GM18519 (cell line): Measurements from ENCODE around the gene WHRN.

Experiments
- ATAC-seq: cut with Tn5 transposase; IDR thresholded peaks from one replicate; pipeline ENCODE4 v1.9.1; 2021; ENCODE audit warnings: mild to moderate bottlenecking, moderate library complexity; ENCODE audit not compliant: unreplicated experiment, low FRiP score

The WHRN gene

DNA sequence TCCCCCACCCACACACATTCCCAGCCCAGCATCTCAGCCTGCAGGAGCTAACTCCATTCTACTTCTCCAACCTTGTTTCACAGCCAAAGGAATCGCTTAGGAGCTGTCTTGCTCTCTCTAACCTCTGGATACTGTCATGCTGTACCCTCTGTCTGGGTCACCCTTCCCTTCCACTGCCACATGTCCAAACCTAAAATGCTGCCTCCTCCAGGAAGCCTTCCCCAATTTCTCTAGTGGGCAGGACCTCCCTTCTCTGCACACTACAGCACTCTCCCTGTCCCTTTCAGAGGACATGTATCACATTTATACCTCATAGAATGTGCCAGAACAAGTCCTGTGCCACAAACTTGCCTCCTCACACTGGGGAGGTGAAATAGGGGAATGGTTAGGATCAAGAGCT is 30.8 kb downstream of the WHRN start:
- ATAC-seq, result no peak

DNA sequence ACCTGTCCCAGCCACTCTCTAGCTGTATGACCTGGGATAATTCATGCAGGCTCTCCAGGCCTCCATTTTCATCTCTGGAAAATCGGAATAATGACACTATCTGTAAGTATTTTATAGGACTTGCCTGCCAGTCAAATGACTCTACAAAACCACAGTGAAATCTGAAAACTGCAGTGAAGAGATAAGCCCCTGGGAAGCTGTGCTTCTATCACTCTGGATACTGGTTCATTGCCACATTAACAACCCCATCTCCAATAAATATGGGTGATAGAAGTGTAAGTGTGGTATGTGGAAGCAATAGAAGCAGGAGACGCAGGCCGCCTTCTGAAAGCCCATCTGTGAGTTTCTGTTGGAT is 31.8 kb downstream of the WHRN start:
- ATAC-seq, result no peak

DNA sequence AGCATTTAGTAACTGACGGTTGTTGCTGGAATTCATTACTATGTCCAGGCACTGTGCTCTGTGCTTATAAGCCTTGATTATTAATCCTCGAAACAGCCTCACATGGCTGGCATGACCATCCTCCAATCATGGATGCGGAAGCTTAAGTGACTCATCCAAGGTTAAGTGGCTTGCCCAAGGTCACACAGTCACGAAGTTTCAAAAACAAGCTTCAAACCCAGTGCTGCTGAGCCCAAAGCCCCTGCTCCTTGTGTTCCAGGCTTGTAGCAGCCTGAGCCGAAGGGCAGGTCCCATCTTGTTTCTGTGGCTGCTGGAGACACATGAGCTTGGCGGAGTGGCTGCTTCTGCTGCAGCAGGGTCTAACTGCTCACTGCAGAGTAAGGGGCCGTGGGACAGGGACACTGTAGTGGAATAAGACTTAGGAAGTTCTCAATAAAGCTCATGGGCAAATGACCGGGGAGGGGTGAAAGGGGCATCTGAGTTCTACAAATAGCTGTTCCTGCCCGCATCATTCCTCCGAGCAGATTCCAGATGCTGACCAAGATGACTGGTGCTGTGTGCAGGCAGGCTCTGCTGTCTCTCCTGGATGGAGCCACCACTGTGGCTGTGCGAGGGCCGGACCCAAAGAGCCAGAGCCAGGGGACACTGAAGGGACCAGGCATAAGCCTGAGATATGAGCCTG is 32.4 kb downstream of the WHRN start:
- no peak for ATAC-seq

DNA sequence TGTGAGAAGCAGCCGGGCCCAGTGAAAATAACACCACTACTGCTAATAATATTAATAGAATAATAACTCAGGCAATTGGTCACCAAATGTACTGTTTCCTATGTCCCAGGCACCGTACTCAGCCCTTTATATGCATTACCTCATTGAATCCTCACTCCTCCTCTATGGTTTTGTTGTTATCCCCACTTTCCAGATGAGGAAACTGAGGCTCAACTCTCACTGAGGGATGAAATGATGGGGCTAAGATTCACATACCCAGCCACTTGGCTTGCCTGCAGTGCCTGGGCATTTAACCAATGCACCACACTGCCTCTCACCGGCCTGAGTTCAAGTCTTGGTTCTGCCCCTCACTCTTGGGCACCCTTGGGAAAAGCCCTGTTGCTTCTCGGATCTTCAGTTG is 34.1 kb downstream of the WHRN start:
- ATAC-seq, result no peak

DNA sequence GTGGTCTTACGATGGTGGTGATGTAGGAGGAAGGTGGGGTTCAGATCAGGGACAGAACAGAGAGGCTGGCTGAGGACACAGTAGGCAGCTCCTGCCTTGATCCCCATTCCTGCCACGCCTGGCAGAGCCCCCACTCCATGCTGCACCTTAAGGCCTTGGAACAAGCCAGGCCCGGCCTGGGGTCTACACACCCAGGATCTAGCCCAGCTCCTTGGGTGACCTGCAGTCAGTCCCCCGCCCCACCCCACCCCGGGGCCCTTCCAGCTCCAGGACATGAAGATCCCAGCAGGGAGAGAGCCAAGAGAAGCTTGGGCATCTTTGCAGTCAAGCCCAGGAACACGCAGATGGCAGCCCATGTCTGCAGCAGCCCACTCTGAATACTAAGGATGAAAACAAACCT is 34.7 kb downstream of the WHRN start:
- no peak for ATAC-seq

DNA sequence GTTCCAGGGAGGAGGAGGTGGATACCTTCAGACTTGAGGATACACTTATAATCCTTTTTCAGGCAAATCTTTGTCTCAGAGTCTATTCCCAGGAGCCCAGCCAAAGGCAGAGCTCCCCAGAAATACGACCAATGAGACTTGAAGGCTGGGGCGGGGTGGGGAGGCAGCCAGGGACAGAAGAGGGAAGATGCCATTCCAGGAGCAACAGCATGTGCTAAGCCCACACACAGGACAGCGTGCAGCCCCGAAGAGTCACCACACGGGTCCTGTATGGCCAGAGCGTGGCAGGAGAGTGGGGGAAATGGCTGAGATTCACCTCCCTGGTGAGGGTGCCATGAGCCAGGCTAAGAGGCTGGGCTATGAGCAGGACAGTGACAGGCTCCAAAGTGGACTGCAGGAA is 35.2 kb downstream of the WHRN start:
- ATAC-seq, result no peak

DNA sequence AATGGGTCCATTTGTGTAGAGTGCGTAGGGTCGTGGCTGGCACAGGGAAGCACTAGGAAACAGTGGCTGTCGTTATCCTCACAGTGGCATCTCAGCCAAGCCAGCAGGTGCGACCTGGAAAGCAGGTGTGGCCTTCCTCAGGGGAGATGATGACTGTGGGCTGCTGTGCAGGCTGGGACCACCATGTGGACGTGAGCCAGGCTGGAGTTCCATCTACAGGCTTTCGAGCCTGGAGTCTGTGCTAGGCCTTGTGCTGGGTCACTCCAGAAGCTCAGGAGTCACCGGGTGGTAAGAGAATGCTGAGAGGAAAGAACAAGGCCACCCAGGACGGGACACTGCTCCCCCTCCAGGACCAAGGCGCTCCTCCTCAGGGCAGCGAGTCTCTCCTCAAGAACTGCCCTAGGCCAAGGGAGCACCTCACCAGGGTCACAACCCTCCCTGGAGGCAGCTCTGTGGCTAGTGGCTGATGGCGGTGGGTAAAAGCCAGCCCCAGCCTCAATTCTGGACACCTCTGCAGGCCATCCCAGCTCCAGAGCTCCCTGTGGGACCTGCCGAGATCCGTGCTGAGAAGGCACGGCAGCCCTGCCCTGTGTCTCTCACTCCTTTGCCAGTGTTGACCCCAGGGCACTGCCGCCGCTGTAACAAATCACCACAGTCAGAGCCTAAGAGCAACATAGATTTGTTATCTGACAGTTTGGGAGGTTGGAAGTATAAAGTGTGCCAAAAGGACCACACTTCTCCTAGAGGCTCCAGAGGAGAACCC is 36.0 kb downstream of the WHRN start:
- no peak for ATAC-seq

DNA sequence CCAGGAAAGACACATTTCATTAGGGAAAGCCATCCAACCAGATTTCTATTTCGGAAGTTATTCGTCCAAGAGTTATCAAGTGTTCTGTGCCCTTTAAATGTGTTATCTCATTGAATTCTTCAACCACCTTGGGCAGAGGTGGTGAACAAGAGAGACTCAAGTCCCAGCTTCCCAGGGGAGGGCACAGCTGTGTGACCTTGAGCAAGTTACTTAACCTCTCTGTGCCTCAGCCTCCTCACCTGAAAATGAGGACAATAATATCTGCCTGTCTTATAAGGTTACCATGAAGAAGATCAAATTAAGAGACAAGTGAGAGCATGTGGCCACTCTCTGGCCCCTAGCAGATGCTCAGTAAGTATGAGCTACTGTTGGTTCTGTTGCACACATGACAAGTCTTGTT is 37.4 kb downstream of the WHRN start:
- ATAC-seq, result no peak

DNA sequence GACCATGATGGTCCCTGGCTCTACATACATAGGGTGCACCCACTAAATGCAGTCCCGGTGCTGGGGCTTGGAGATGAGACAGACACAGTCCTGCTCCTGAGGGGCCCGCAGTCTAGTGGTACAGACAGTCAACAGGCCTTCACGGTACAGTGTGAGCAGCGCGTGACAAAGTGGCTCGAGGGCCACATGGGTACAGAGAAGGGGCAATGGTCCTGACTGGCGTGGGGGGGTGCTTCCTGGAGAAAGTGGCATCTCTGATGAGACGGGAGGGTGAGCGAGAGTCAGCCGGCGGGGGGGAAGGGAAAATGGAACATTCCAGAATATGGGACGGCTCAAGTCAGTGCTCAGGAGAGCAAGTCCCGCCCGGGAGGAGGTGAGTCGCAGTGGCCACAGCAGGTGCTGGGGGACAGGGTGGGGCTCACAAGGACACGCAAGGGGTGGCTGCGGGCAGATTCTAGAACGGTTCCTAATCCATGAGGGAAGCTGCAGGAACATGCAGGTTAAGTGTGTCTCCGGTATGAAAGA is 38.0 kb downstream of the WHRN start:
- ATAC-seq, result no peak

DNA sequence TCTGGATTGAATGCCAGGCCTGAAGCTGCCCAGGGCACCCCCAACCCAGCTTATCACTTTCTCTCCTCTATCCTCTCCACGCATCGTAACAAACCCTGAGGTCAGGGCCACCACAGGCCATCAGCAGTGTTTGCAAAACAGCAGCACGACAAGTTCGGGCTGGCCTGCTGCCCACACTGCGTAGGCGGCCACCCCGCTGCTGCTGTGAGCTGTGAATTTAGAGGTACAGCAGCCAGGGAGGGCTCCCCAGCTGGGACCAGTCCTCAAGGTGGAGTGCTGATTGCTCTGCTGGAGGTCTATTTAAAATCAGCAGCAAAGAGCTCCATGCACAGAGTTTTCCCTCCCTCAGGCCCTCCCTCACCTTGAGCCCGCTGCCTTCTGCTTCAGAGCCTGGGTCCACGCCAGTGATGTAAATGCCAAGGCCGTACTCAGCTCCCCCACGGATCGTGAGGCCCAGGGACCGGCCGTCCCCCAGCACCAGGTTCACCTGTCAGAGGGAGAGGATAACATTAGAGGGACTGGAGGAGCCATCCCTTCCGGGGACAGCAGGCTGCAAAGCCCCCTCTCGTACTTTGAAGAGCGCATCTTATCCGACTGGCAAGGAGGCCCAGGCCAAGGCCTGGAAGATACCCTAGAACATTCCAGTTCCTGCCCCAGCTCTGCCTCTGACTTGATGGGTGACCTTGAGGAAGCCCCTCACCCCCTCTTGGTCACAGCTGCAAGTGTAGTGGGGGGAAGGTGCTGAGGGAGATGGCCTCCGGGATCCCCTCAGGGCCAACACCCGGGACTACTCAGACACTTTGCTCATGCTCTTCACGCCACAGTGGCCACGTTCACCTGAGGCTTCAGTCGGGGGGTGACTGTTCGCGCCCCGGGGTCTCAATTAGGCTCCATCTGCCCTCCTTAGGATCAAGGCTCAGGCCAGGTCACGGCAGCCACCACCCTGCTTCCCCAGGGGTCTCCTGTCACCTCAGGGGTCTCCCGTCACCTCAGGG is 39.1 kb downstream of the WHRN start:
- no peak for ATAC-seq

DNA sequence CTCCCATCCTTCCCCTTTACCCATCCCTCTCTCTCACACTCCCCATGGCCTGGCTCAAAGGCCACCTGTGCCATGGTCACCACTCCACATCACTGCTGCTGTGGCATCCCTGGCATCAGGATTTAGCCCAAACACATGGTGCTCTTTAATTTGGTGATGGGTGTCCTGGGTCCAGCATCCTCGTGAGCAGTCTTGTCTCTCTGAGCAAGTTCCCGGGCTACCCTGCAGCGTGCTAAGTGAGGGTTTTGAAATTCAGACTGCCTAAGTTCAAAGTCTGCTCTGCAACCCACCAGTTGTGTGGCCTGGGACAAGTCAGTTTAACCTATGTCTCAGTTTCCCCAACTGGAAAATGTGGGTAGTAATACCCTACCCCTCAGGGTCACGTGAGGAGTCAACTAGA is 39.9 kb downstream of the WHRN start:
- ATAC-seq, result no peak

DNA sequence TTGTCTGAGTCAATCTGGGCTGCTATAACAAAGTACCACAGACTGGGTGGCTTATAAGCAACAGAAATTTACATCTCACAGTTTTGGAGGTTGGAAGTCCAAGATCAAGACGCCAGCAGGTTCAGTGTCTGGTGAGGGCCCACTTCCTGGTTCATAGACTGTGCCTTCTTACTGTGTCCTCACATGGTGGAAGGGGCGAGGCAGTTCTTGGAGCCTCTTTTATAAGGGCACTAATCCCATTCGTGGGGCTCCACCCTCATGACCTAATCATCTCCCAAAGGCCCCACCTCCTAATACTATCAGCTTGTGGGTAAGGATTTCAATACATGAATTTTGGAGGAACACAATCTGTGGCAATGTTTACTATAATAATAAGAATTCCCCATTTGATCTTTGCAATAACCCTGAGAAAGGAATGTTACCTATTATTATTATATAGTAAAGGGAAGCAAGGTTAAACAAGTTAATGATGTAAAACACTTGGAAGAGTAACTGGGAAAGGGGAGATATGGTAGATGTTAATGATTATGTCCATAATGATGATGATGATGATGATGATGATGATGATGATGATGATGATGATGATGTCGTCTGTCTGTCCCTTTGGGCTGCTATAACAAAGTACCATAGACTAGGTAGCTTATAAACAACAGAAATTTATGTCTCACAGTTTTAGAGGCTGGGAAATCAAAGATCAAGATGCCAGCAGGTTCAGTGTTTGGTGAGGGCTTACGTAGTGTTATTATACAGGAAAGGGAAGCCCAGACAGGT is 40.8 kb downstream of the WHRN start:
- no peak for ATAC-seq

DNA sequence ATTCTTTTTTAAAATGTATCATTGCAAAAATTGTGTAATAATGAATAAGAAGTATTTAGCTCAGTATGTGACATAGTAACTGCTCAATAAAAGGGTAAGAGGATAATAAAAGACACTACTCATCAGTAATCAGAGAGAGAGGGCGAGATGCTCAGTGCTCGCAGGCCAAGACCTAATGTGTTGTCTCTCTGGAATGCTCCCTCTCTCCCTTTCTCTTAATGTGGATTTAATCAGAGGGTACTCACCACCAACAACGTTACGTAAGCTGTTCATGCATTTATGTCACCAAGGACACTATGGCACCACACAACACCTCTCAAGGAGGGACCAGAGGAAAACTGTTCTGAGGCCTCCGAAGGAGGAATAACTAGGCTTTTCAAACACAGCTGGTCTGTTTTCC is 42.5 kb downstream of the WHRN start:
- no peak for ATAC-seq

DNA sequence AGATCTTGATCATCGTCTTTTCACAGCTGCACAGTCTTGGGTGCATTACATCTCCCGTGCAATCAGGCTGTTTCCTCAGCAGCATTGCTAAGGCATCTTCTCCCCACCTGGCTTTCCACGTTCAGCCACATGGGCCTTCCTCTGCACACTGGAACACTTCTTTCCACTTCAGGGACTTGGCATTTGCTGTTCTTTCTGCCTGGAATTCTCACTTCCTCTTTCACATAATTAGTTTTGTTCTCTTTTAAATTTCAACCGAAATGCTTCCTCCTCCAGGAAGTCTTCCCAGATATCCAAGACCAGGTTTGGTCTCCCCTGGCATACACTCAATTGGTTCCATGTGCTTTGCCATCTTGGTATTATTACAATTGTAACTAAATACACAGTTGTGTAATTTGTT is 43.8 kb downstream of the WHRN start:
- ATAC-seq, result no peak

DNA sequence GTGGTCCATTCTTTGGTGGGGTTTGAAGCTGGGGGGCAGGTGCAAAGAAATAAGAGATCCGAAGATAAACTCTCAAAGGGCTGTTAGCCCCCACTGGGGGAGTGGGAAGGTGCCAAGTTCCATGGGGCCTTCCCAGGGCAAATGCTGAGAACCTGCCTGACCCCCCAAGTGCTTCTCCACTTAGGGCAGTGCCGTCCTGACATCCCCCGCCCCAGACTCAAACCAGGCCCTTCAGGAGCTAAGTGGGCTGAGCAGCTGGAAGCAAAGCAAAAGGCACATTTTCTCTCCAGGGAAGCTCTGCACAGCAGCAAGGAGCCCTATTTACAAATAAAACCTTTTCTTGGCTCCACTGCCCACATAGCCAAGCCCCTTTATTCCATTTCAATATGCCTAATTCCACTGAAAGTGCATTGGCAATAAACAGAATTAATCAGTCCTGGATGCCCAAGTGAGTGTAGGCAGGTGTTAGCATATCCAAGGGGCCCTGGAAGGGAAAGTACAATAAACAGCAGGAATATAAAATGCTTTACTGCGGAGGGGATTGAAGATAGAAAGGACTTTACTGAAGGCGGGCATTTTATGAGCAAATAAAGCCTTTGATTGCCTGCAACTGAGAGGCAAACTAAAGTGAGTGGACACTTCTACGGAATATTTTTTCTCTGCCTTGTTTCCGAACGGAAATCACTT is 44.6 kb downstream of the WHRN start:
- no peak for ATAC-seq

DNA sequence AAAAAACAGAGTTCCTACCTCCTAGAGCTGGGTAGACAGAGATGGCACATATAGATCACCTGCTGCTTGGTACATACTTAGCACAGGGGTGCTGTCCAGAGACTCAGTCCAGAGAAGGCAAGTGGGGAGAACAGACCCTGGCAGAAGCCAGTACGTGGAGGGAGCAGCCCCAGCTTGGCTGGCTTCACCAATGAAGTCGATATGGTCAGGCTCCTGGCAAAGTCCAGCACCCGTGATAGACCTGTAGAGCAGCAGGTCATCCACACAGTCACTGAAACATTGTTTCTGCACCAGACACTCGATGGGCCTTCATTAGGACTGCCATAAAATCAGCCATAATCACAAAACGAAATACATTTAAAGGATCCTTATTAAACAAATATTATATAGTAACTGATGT is 45.8 kb downstream of the WHRN start:
- no peak for ATAC-seq

DNA sequence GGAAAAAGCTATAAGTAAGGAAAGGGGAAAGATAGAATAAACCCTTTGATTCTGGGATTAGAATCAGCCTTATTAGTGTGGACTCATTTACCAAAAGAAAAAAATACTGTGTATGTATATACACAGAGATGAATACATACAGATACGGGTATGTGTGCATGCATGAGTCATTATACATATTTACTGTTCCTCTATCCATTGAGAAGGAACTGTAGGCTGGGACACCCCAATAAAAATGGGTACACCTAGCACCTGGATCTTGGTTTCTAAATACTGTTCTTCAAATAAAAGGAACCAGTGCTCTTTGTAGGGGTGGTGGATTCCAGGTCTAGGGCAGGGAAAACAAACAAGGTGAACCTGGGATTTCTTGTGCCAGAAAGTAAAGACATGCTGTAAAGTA is 48.3 kb downstream of the WHRN start:
- no peak for ATAC-seq

DNA sequence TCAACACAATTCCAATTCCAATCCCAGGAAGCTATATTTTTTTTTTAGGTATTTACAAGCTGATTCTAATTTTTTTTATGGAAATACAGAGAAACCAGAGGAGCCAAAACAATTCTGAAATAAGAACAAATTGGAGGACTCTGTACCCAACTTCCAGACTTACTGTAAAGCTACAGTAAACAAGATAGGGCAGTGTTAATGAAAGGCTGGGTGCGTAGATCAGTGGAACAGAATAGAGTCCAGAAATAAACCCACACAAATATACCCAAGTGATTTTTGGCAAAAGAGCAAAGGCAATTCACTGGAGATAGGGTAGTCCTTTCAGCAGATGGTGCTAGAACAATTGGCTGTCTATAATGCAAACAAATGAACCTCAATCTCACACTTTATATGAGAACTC is 50.6 kb downstream of the WHRN start:
- ATAC-seq, result no peak

DNA sequence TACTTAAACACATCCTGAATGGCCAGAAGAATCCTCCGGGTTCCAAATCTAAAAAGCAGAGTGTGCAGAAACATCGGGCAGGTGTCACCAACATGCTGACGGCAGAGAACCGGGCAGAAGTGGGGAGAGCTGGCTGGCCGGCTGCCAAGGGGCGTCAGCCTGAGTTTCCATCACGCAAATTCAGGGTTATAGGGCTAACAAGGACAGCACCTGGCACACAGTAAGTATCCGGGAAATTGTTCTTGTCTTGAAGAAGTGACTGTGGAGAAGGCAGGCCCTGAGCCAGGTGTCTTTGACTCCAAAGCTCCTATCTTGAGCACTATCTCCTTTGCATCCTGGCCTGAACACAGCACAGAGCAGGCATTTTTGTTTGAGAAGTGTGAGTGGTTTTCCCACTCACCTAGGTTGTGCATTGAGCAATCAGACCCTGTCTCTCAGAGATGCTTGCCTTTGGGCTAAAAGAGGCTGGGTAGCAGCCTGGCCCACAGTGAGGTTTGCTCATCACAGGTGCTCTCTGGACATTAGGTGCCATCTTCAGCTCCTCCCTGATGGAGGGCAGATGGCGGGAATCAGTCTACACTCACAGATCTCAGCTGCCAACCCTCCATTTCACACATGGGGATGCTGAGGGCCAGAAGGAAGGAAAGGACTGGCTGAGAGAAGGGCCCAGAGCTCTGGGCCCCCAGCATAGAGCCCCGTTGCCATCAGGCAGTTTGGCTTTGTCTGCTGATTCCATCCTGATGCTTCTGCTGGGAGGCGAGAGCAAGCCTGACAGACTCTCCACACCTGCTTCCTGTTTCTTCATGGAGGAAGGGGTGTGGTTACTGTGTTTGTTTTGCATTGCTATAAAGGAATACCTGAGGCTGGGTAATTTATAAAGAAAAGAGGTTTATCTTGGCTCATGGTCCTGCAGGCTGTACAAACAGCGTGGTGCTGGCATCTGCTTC is 52.8 kb downstream of the WHRN start:
- ATAC-seq, result no peak
